DND-41 (cell line): Measurements from ENCODE around the gene ALKAL2.
A peak's percentile ranks its signal among the peaks of the same experiment; 100 is the strongest.

Experiments
- ATAC-seq: fragments of 200-7000 bp; cut with Tn5 transposase; 3 replicates; pipeline ENCODE4 v1.9.1; 2021; ENCODE audit warnings: low read depth; ENCODE audit not compliant: insufficient read depth
- DNase-seq: peaks from one replicate; pipeline ENCODE4 v3.0.0-alpha.2; 2020
- H2AFZ ChIP-seq: 2 replicates; pipeline ENCODE4 v1.6.0; 2012; ENCODE audit warnings: low read depth, low read length
- H3K27ac ChIP-seq: 2 replicates; pipeline ENCODE4 v1.5.1; 2012; ENCODE audit warnings: low read length, inconsistent platforms
- H3K27me3 ChIP-seq: fragments of 200-600 bp; sonication (generic); 2 replicates; pipeline ENCODE4 v1.6.0; 2012; ENCODE audit warnings: low read length, mild to moderate bottlenecking, inconsistent platforms; ENCODE audit not compliant: insufficient read depth, poor library complexity
- H3K36me3 ChIP-seq: 2 replicates; pipeline ENCODE4 v1.5.1; 2012; ENCODE audit warnings: low read length, inconsistent platforms; ENCODE audit not compliant: insufficient read depth
- H3K4me1 ChIP-seq: 2 replicates; pipeline ENCODE4 v1.5.1; 2012; ENCODE audit warnings: mild to moderate bottlenecking, low read length; ENCODE audit not compliant: insufficient read depth
- H3K4me2 ChIP-seq: 2 replicates; pipeline ENCODE4 v1.6.0; 2012; ENCODE audit warnings: mild to moderate bottlenecking, moderate library complexity, low read length, inconsistent platforms; ENCODE audit not compliant: insufficient read depth
- H3K4me3 ChIP-seq, 2 experiments: fragments of 200-600 bp in 1 of 2; shearing (Covaris generic) in 1 of 2; 2 replicates each; pipeline ENCODE4 v1.5.1; 2012 to 2016; ENCODE audit warnings: inconsistent platforms in 2 of 2, low read length in 2 of 2, mild to moderate bottlenecking in 2 of 2, low read depth in 1 of 2, moderate library complexity in 1 of 2
- H3K79me2 ChIP-seq: 2 replicates; pipeline ENCODE4 v1.6.0; 2012; ENCODE audit warnings: low read length, inconsistent platforms; ENCODE audit not compliant: insufficient read depth
- H3K9ac ChIP-seq: 2 replicates; pipeline ENCODE4 v1.6.0; 2012; ENCODE audit warnings: low read depth, mild to moderate bottlenecking, inconsistent platforms, low read length, moderate library complexity
- H3K9me3 ChIP-seq: 2 replicates; pipeline ENCODE4 v1.5.1; 2012; ENCODE audit warnings: low read length, moderate library complexity, mild to moderate bottlenecking, inconsistent platforms; ENCODE audit not compliant: insufficient read depth, severe bottlenecking
- H4K20me1 ChIP-seq: 2 replicates; pipeline ENCODE4 v1.6.0; 2012; ENCODE audit warnings: low read length; ENCODE audit not compliant: insufficient read depth
- EZH2 ChIP-seq: IDR thresholded peaks from 3 replicates; pipeline ENCODE4 v1.6.1; 2012; ENCODE audit warnings: borderline replicate concordance, low read depth, mild to moderate bottlenecking, moderate library complexity, low read length, inconsistent platforms; ENCODE audit not compliant: severe bottlenecking
- TF ChIP-seq, protein P1 (sequence below): IDR thresholded peaks from 2 replicates; pipeline ENCODE4 v1.5.1; 2012; ENCODE audit warnings: borderline replicate concordance, low read length, moderate library complexity, mild to moderate bottlenecking; ENCODE audit not compliant: poor library complexity, severe bottlenecking; ENCODE audit errors: extremely low read depth

Gene ALKAL2

DNA sequence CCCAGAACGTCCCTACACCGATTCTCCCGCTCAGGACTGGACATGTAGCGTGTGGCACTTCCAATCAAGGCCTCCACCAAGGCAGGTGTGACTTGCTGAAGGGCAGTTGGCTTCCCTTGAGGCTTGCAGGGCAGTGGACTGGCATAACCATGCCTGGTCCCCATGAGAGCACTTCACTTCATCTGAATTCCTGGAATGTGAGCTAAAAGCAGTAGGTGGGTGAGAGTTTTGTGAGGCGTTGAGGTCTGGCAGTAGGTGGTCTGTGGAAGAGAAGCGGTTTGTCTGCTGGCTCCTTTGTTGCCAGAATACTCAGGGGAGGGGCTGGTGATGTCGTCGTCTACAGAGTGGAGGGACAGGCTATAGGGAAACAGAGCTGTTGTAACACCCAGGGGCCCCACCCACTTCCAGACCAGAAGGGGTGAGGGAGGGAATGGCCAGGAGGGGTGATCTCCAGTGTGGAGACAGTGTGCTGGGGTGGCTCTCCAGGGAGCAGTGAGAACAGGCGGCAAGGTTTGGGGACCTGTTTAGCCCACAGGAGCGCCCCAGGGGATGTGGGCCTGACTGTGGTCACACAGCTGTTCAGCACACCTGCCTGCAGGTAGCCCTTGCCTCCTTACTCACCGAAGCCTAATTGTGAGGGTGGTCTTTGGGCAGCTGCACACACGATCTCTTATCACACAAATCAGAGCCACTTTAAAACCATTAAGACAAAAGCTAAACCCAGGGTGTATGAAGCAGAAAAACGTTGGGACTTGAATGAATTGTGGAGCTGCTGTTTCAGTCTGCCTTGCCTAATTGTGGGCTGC is 21.5 kb upstream of the ALKAL2 start:
- no peaks in the 10 kb centered on the region for H3K4me1 ChIP-seq
- no peaks in the 10 kb centered on the region for H3K79me2 ChIP-seq
- H3K9me3 ChIP-seq = no peaks in the 10 kb centered on the region
- H3K27ac ChIP-seq = no peak overlapping the region
- ATAC-seq (peak; percentile 55), DNase-seq (peak; percentile 12)
- H4K20me1 ChIP-seq = no peaks in the 10 kb centered on the region
- no peak overlapping the region for H3K4me2 ChIP-seq
- no peaks in the 10 kb centered on the region for H3K36me3 ChIP-seq
- H3K27me3 ChIP-seq = no peaks in the 10 kb centered on the region
- no peak overlapping the region for H3K9ac ChIP-seq
- no peak for TF ChIP-seq EZH2
- TF ChIP-seq, protein P1, sequence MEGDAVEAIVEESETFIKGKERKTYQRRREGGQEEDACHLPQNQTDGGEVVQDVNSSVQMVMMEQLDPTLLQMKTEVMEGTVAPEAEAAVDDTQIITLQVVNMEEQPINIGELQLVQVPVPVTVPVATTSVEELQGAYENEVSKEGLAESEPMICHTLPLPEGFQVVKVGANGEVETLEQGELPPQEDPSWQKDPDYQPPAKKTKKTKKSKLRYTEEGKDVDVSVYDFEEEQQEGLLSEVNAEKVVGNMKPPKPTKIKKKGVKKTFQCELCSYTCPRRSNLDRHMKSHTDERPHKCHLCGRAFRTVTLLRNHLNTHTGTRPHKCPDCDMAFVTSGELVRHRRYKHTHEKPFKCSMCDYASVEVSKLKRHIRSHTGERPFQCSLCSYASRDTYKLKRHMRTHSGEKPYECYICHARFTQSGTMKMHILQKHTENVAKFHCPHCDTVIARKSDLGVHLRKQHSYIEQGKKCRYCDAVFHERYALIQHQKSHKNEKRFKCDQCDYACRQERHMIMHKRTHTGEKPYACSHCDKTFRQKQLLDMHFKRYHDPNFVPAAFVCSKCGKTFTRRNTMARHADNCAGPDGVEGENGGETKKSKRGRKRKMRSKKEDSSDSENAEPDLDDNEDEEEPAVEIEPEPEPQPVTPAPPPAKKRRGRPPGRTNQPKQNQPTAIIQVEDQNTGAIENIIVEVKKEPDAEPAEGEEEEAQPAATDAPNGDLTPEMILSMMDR = no peak
- no peak overlapping the region for H2AFZ ChIP-seq
- H3K4me3 ChIP-seq = no peak overlapping the region

DNA sequence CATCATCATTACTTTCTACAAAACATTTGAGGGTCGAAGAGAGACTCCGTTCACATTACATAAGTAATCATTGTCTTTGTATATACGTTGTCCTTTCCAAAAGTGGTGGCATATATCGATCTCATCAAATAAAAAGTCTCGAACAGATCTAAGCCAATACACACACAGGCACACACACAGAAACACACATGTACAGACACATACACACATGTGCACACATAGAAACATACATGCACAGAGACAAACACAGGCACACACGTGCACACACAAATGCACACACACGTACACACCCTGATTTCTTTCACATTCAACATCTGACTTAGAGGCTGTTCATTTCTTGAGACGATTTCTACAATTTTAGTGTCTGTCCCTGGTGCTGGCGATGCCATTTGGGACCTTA is 17.5 kb upstream of the ALKAL2 start:
- TF ChIP-seq EZH2 = no peak
- TF ChIP-seq, protein P1 = no peak
- no peak overlapping the region for H3K9ac ChIP-seq
- no peaks in the 10 kb centered on the region for H3K79me2 ChIP-seq

DNA sequence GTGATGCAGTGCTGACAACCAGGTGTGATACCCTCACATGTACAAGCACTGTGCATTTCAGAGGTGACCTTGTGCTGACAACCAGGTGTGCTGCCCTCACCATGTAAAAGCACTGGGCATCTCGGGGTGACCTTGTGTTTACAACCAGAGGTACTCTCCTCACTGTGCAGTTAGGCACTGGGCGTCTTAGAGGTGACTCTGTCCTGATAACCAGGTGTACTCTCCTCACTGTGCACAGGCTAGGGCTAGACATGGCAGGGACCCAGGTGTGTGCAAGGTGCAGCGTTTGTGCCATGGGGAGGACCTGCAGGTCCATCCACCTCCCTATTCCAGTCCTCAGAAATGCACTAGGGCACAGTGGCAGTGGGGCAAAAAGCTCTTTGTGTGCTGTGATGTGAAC is 8.5 kb upstream of the ALKAL2 start:
- Histone ChIP-seq H3K4me1 (no peaks in the 10 kb centered on the region), H3K4me2 (no peak overlapping the region), H2AFZ (no peak overlapping the region), H3K9me3 (no peaks in the 10 kb centered on the region), H3K36me3 (peaks cover 4% of the 10 kb centered on the region; the same call in 1 of the 2 replicates), H3K9ac (no peak overlapping the region), H4K20me1 (no peaks in the 10 kb centered on the region), H3K27me3 (no peaks in the 10 kb centered on the region), H3K27ac (no peak overlapping the region), H3K79me2 (no peaks in the 10 kb centered on the region), H3K4me3 (no peak overlapping the region)
- TF ChIP-seq, protein P1 = no peak
- no peak for ATAC-seq
- no peak for DNase-seq

More for the DNA sequence above, 17.5 kb upstream of the ALKAL2 start:
- ATAC-seq = no peak
- Histone ChIP-seq H3K27me3 (no peaks in the 10 kb centered on the region), H3K4me2 (no peak overlapping the region), H4K20me1 (no peaks in the 10 kb centered on the region), H3K9me3 (no peaks in the 10 kb centered on the region), H3K4me3 (no peak overlapping the region), H2AFZ (no peak overlapping the region), H3K27ac (no peak overlapping the region), H3K4me1 (no peaks in the 10 kb centered on the region), H3K36me3 (no peaks in the 10 kb centered on the region)
- DNase-seq = no peak
